Stimulated activated naive CD8-positive, alpha-beta T cell treated with anti-CD3 and anti-CD28 coated beads, Interleukin-15, Interleukin-2, amounts not matched to agents 100 U/mL and 50 U/mL, for 24 hours (primary cell): ENCODE data around the gene TAS2R41.
A peak's percentile ranks its signal among the peaks of the same experiment; 100 is the strongest.
"Not testable (repeated sequence)": the region's sequence is repeated elsewhere in the genome, so short reads cannot be mapped to it uniquely, and the experiment has no call there.

Experiments
- ATAC-seq: fragments of 150-1000 bp; cut with Tn5 transposase; one replicate; pipeline ENCODE4 v1.10.0; 2021
- DNase-seq: peaks from one replicate; pipeline ENCODE4 v3.0.0; 2021

The TAS2R41 gene

GRCh38 chr7:143456992-143457793 is 20.5 kb upstream of the TAS2R41 start:
- ATAC-seq: no peak
- DNase-seq: no peak

- DNase-seq (no peak), ATAC-seq (no peak)
Measured at GRCh38 chr7:143458263-143458662, 19.4 kb upstream of the TAS2R41 start.

- DNase-seq: no peak
- ATAC-seq: no peak
Measured at GRCh38 chr7:143458681-143459080, 19.0 kb upstream of the TAS2R41 start.

GRCh38 chr7:143459359-143459758 is 18.3 kb upstream of the TAS2R41 start:
- no peak for DNase-seq
- ATAC-seq: no peak

- peak; percentile 45 for ATAC-seq
- DNase-seq: no peak
Measured at GRCh38 chr7:143460271-143460979, 17.2 kb upstream of the TAS2R41 start.

GRCh38 chr7:143462045-143462444 is 15.6 kb upstream of the TAS2R41 start:
- DNase-seq (no peak), ATAC-seq (no peak)

- no peak for DNase-seq
- no peak for ATAC-seq
Measured at GRCh38 chr7:143463556-143463955, 14.1 kb upstream of the TAS2R41 start.

- DNase-seq: no peak
Measured at GRCh38 chr7:143463957-143464356, 13.7 kb upstream of the TAS2R41 start.

GRCh38 chr7:143467724-143468123 is 9.9 kb upstream of the TAS2R41 start:
- DNase-seq (no peak), ATAC-seq (no peak)

More at GRCh38 chr7:143463957-143464356, 13.7 kb upstream of the TAS2R41 start:
- no peak for ATAC-seq

GRCh38 chr7:143472071-143472689 is 5.5 kb upstream of the TAS2R41 start:
- not testable (repeated sequence) for DNase-seq

GRCh38 chr7:143479055-143479766 is 1.5 kb downstream of the TAS2R41 start:
- no peak for DNase-seq
- no peak for ATAC-seq

More at GRCh38 chr7:143472071-143472689, 5.5 kb upstream of the TAS2R41 start:
- ATAC-seq: not testable (repeated sequence)

GRCh38 chr7:143480501-143480900 is 2.8 kb downstream of the TAS2R41 start:
- ATAC-seq: no peak

GRCh38 chr7:143484119-143484518 is 6.4 kb downstream of the TAS2R41 start:
- ATAC-seq (no peak), DNase-seq (no peak)

More at GRCh38 chr7:143480501-143480900, 2.8 kb downstream of the TAS2R41 start:
- no peak for DNase-seq

- ATAC-seq (no peak), DNase-seq (no peak)
Measured at GRCh38 chr7:143485094-143485493, 7.4 kb downstream of the TAS2R41 start.

- DNase-seq (no peak), ATAC-seq (no peak)
Measured at GRCh38 chr7:143485500-143485899, 7.8 kb downstream of the TAS2R41 start.

- ATAC-seq, DNase-seq: not testable (repeated sequence)
Measured at GRCh38 chr7:143486266-143486665, 8.6 kb downstream of the TAS2R41 start.

GRCh38 chr7:143487061-143487460 is 9.4 kb downstream of the TAS2R41 start:
- ATAC-seq (no peak), DNase-seq (no peak)

- ATAC-seq (peak; percentile 26), DNase-seq (no peak)
Measured at GRCh38 chr7:143487566-143487965, 9.9 kb downstream of the TAS2R41 start.

- DNase-seq (no peak), ATAC-seq (peak; percentile 40)
Measured at GRCh38 chr7:143490717-143491306, 13.1 kb downstream of the TAS2R41 start.

GRCh38 chr7:143492043-143492471 is 14.4 kb downstream of the TAS2R41 start:
- ATAC-seq (peak; percentile 75), DNase-seq (no peak)
